Adipose tissue (tissue), 3 donors: ENCODE measurements around the gene CBX5. TPM values are rescaled to one million over a fixed set of nuclear protein-coding genes. Genes with fewer than 3 reads are reported as not detected.
"Not testable (repeated sequence)": the region's sequence is repeated elsewhere in the genome, so short reads cannot be mapped to it uniquely, and the experiment has no call there.

Experiments used
- H3K27ac ChIP-seq: one replicate; pipeline ENCODE4 v1.5.1; 2013; ENCODE audit warnings: low read depth, low read length
- WGBS, 3 donors: extraction: QIAGEN DNeasy Blood & Tissue Kit; methylation state at CpG; one replicate each; pipeline ENCODE4 v1.1.7; 2013; 5-methylcytosine and 5-hydroxymethylcytosine counted together
- polyA plus RNA-seq, 3 donors: library from polyadenylated mRNA; stranded (reverse); fragments of 200-250 nt; gene quantifications; one replicate each; pipeline ENCODE4 v1.2.3, GENCODE V29; 2013
- donor health status: healthy with polysubstance abuse.
- donor health status: Bipolar disorder and iron deficiency.
- donor health status: healthy.

Gene CBX5
- polyA plus RNA-seq, 3 donors = 5.6 to 12.4 (median 5.8) TPM

GRCh38 chr12:54296393-54297099 lies 16.6 kb upstream of the CBX5 start:
- WGBS, 3 donors = 39 to 82% (median 68%) methylated on average over 5 of the region's 5 CpGs
- H3K27ac ChIP-seq = no peak overlapping the region

GRCh38 chr12:54294953-54295566 lies 15.1 kb upstream of the CBX5 start:
- 63 to 85% (median 72%) methylated on average over 8 to 9 of the region's 9 CpGs for WGBS, 3 donors
- no peak overlapping the region for H3K27ac ChIP-seq

DNA sequence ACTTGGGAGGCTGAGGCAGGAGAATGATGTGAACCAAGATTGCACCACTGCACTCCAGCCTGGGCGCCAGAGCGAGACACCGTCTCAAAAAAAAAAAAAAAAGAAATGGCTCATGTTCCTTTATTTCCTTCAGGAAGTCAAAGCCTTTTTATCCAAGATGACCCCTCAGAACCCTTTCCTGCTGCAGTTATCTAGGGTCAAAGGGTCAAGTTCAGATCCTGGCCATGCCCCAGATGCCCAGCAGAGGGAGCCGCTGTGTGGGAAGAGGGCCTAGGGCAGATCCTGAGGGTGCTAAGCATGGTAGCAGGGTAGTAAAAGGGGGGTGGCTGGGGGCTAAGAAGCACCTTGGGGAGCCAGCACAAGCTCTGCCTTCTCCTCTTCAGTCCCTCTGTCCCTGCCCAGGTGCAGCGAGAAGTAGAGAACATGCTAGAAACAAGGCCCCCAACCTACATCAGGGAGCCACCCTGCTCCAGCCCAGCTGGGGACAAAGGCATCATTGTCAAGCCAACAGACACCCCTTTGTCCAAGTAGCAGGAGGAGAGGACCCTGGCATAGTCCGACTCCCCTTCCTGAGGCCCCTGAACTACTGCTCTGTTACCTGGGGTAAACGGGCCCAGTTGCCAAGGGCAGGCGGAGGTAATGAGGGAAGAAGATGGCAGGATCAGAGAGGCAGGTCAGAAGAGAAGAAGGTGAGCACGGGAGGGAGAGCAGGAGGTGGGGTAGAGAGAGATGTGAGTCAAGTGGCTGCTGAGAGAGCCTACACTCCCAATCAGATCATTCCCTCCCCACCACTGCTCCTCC lies 14.4 kb upstream of the CBX5 start:
- WGBS, 3 donors = 47 to 60% (median 60%) methylated on average over 9 of the region's 9 CpGs

GRCh38 chr12:54292931-54293241 lies 13.0 kb upstream of the CBX5 start:
- H3K27ac ChIP-seq = no peak overlapping the region
- 97 to 98% (median 97%) methylated on average over 7 of the region's 7 CpGs for whole genome bisulfite sequencing, 3 donors

More for the DNA sequence above, 14.4 kb upstream of the CBX5 start:
- H3K27ac ChIP-seq = no peak overlapping the region

DNA sequence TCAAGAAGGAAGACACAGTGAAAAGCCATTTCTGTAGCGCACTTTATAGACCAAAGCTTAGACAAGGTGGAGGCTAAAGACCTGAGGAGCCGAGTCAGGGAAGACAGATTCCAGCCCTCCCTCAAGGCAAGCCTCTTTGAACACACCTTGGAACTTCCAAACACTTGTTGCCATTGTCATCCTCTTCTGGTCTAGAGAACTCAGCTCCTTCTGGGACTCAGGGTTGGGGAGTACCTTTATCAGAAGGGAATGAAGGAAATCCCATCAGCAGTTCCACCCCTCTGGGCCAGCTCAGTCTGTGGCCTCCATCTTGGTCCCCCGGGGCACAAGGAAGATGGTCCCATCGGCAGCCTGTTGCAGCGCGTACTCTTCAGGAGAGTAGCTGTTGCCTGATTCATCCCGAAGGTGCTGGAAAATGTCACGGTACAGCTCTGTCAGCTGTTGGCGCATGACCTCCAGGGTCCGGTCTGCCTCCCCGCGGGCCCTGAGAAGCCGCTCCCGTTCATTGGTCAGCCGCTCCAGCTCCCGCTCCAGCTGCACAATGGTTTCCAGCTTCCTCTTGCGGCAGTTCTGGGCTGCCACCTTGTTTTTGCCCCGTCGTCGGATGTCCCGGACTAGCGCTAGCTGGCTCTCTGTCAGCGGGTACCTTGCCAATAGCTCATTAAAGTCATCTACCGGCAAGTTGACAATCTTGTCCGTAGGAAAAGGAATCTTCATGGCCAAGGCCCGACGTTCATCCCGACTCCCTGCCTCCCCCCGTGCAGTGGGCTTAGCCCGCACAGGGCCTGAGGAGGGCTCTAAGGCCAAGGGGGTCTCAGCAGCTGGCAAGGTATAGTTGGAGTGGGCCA lies 12.4 kb upstream of the CBX5 start:
- H3K27ac ChIP-seq = no peak overlapping the region
- 86 to 94% (median 91%) methylated on average over 28 to 30 of the region's 30 CpGs for WGBS, 3 donors

- WGBS, 3 donors = 64 to 70% (median 69%) methylated on average over 8 of the region's 8 CpGs
- H3K27ac ChIP-seq = no peak overlapping the region
Measured at GRCh38 chr12:54287261-54288157, 7.6 kb upstream of the CBX5 start.

DNA sequence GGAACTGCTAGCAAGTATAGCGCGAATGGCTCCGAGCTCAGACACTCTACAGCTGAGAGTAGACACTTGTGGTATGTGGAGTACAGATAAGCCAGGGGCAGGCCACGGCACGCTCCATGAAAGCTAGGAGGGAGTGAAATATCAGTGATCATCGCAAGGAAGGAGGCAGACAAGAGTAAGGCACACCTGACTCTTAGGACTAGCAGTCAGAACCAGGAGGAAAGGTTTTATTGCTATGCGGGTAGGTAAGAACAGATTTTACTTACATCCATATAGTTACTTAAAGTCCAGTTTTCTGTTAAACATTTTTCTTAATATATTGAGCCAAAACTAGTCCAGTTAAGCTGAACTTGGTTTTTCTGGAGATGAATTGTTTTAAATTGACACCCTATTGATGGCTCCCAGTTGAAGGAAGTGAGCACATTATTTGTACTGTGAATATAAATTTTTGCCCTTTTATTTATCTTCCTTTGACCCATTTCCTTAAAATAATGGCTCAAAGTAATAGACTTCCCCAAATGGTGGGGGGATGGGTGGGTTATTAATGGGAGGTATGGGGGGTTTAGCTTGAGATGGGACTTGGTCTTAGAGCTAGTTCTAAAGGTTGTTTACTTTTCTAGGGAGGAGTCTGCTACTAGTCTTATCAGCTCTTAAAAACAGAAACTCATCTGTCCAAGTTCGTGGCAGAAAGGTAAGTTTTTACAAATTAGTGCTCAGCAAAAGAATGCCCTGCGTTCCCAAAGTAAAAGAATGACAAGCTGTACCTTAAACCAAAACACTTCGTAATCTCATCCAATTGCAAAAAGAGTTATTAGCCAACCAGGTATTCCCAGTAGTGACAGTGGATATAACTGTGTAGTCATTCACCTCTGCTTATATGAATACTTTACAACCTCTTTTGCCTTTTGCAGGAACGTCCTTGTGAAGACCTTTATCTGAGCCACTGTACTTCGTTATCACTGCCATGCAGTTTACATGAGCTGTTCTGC lies 6.4 kb upstream of the CBX5 start:
- 43 to 60% (median 55%) methylated on average over 12 of the region's 12 CpGs for WGBS, 3 donors
- H3K27ac ChIP-seq = no peak overlapping the region

- WGBS, 3 donors = 52 to 60% (median 56%) methylated on average over 5 of the region's 5 CpGs
- no peak overlapping the region for H3K27ac ChIP-seq
Measured at GRCh38 chr12:54285150-54286041, 5.5 kb upstream of the CBX5 start.

- 38 to 54% (median 54%) methylated on average over 1 of the region's 2 CpGs for WGBS, 3 donors
- not testable (repeated sequence) for H3K27ac ChIP-seq
Measured at GRCh38 chr12:54284070-54284780, 4.3 kb upstream of the CBX5 start.

- WGBS, 3 donors = 16 to 40% (median 32%) methylated on average over 11 of the region's 11 CpGs
Measured at GRCh38 chr12:54282949-54283593, 3.1 kb upstream of the CBX5 start.

DNA sequence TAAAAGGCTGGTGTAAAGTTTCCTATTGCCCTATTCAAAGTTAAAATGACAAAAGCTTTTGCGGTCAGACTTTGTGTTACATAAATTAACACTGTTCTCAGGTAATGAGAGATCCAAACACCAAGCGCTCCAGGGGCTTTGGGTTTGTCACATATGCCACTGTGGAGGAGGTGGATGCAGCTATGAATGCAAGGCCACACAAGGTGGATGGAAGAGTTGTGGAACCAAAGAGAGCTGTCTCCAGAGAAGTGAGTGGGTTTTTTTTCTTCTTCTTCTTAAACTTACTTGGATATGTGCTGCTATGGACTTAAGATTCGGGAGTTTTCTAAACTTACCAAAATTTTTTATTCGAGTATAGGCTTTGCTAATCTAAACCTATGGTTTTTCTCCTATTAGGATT lies 1.8 kb upstream of the CBX5 start:
- WGBS, 3 donors = 3 to 16% (median 15%) methylated on average over 4 of the region's 4 CpGs

More at GRCh38 chr12:54282949-54283593, 3.1 kb upstream of the CBX5 start:
- no peak overlapping the region for H3K27ac ChIP-seq

DNA sequence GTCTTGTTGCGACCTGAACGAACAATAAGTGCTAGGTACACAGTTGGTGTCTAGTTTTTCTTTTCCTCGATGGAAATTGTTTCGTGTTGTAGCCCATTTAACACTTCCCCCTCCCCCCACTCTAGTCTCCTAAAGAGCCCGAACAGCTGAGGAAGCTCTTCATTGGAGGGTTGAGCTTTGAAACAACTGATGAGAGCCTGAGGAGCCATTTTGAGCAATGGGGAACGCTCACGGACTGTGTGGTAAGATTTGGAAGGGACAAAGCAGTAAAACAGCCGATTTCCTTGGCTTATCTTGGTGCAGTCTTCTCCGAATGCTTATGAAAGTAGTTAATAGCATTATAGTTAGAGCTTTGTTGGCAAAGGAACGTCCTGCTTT lies 1.3 kb upstream of the CBX5 start:
- H3K27ac ChIP-seq = peak overlapping the region; percentile 97
- WGBS, 3 donors = 0 to 1% (median 0%) methylated on average over 10 of the region's 10 CpGs

More for the DNA sequence above, 1.8 kb upstream of the CBX5 start:
- not testable (repeated sequence) for H3K27ac ChIP-seq

DNA sequence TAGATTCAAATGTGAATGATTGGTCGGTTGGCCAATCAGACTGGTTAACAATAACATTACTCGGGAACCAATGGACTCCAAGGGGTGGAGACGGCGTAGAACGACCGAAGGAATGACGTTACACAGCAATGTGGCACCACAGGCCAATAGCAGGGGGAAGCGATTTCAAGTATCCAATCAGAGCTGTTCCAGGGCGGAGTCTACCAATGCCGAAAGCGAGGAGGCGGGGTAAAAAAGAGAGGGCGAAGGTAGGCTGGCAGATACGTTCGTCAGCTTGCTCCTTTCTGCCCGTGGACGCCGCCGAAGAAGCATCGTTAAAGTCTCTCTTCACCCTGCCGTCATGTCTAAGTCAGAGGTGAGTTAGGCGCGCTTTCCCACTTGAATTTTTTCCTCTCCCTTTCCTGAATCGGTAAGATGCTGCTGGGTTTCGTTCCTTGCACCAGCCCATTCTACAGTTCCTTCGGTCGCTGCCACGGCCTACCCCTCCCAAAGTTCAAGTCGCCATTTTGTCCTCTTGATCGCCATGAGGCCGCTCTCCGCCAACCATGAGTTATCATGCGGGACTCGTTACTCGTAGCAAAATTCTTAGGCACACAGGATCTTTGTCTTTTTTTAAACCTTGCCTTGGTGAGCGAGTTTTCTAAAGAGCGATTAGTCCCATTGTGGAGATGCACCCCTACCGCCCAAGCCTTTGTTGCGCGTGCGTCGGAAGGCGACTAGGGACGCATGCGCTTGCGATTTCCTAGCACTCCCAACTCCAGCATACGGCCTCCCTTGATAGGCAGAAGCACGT lies 742 bp upstream of the CBX5 start, which contains the start of gene HNRNPA1:
Gene HNRNPA1 (plus strand): TSS at position 259 of the 793 bp plus-strand sequence. CDS start 82 bp downstream, at position 341.
- 0 to 1% (median 1%) methylated on average over 48 of the region's 48 CpGs for WGBS, 3 donors

GRCh38 chr12:54279227-54279631 lies 693 bp downstream of the CBX5 start:
- H3K27ac ChIP-seq = peak overlapping the region; percentile 70
- WGBS, 3 donors = 0 to 1% (median 1%) methylated on average over 19 of the region's 19 CpGs

More for the DNA sequence above, 742 bp upstream of the CBX5 start, which contains the start of gene HNRNPA1:
- peak within 1 kb of the TSS; percentile 97 for H3K27ac ChIP-seq
